Urinary bladder (tissue), 4 donors: Measurements from ENCODE around the gene PTGDR2. TPM values are rescaled to one million over a fixed set of nuclear protein-coding genes. Genes with fewer than 3 reads are reported as not detected.

Source experiments
- DNase-seq: peaks from one replicate; pipeline ENCODE4 v3.0.0-alpha.2; 2015; ENCODE audit errors: extremely low spot score
- H3K27ac ChIP-seq: one replicate; pipeline ENCODE4 v1.5.1; 2013; ENCODE audit warnings: low read depth, mild to moderate bottlenecking, moderate library complexity
- H3K36me3 ChIP-seq: one replicate; pipeline ENCODE4 v1.6.1; 2013; ENCODE audit warnings: mild to moderate bottlenecking, moderate library complexity; ENCODE audit not compliant: insufficient read depth
- H3K4me1 ChIP-seq: one replicate; pipeline ENCODE4 v1.6.1; 2013; ENCODE audit warnings: mild to moderate bottlenecking, moderate library complexity; ENCODE audit not compliant: insufficient read depth
- H3K4me3 ChIP-seq: one replicate; pipeline ENCODE4 v1.5.1; 2013; ENCODE audit warnings: low read depth, low read length
- WGBS: extraction: QIAGEN DNeasy Blood & Tissue Kit; methylation state at CpG from one replicate; pipeline ENCODE4 v1.1.7; 2013; 5-methylcytosine and 5-hydroxymethylcytosine counted together
- polyA plus RNA-seq: library from polyadenylated mRNA; stranded (reverse); fragments of 200-250 nt; gene quantifications from one replicate; pipeline ENCODE4 v1.2.3, GENCODE V29; 2013
- total RNA-seq: library from RNA; depleted of rRNA; stranded (reverse); fragments of >200 nt; gene quantifications from one replicate; pipeline ENCODE4 v1.2.3, GENCODE V29; 2014
- donor health status: healthy with polysubstance abuse.
- donor health status: healthy.

PTGDR2 gene
- total and polyA plus RNA-seq, 2 donors = 0.37 to 0.98 TPM

GRCh38 chr11:60810151-60810550 is 45.6 kb downstream of the PTGDR2 start:
- Histone ChIP-seq H3K27ac (no peak overlapping the region), H3K4me3 (no peak overlapping the region), H3K4me1 (no peaks in the 10 kb centered on the region), H3K36me3 (no peaks in the 10 kb centered on the region)
- 91% methylated on average over 4 of the region's 4 CpGs for WGBS
- no peak for DNase-seq

GRCh38 chr11:60809691-60810090 is 46.1 kb downstream of the PTGDR2 start:
- 86% methylated on average over 11 of the region's 11 CpGs for WGBS
- Histone ChIP-seq H3K4me3 (no peak overlapping the region), H3K4me1 (no peaks in the 10 kb centered on the region), H3K27ac (no peak overlapping the region), H3K36me3 (no peaks in the 10 kb centered on the region)
- DNase-seq = no peak

- Histone ChIP-seq H3K4me1 (no peaks in the 10 kb centered on the region), H3K27ac (no peak overlapping the region)
- WGBS = 61% methylated on average over 3 of the region's 3 CpGs
These were observed 46.5 kb downstream of the PTGDR2 start for GRCh38 chr11:60809249-60809648.

GRCh38 chr11:60803273-60803936 is 52.3 kb downstream of the PTGDR2 start:
- Histone ChIP-seq H3K4me3 (no peak overlapping the region), H3K27ac (no peak overlapping the region), H3K36me3 (no peaks in the 10 kb centered on the region), H3K4me1 (no peaks in the 10 kb centered on the region)
- WGBS = 75% methylated on average over 7 of the region's 7 CpGs
- DNase-seq = no peak

More at GRCh38 chr11:60809249-60809648, 46.5 kb downstream of the PTGDR2 start:
- Histone ChIP-seq H3K4me3 (no peak overlapping the region), H3K36me3 (no peaks in the 10 kb centered on the region)
- DNase-seq = no peak

GRCh38 chr11:60801194-60801593 is 54.6 kb downstream of the PTGDR2 start:
- H3K27ac ChIP-seq = no peak overlapping the region
- DNase-seq = no peak
- 93% methylated on average over 10 of the region's 10 CpGs for WGBS
- H3K4me1 ChIP-seq = no peaks in the 10 kb centered on the region
- H3K36me3 ChIP-seq = no peaks in the 10 kb centered on the region
- H3K4me3 ChIP-seq = no peak overlapping the region

Other genes with a start within 250 kb of the PTGDR2 start
- 0.53 TPM for gene MS4A8, start 156.3 kb downstream of the PTGDR2 start, total RNA-seq
- gene MS4A8, start 156.3 kb downstream of the PTGDR2 start, polyA plus RNA-seq = not detected
- not detected for gene MS4A18, start 131.2 kb downstream of the PTGDR2 start, total RNA-seq
- gene MS4A18, start 131.2 kb downstream of the PTGDR2 start, polyA plus RNA-seq = not detected
- not detected for gene MS4A15, start 99.1 kb downstream of the PTGDR2 start, total RNA-seq
- not detected for gene MS4A15, start 99.1 kb downstream of the PTGDR2 start, polyA plus RNA-seq
- gene MS4A10, start 70.6 kb downstream of the PTGDR2 start, total RNA-seq = not detected
- not detected for gene MS4A10, start 70.6 kb downstream of the PTGDR2 start, polyA plus RNA-seq
- gene CCDC86, start 13.8 kb downstream of the PTGDR2 start, total RNA-seq = 4.5 TPM
- gene CCDC86, start 13.8 kb downstream of the PTGDR2 start, polyA plus RNA-seq = 23.4 TPM
- gene ZP1, start 11.6 kb upstream of the PTGDR2 start, total RNA-seq = not detected
- 0.35 TPM for gene ZP1, start 11.6 kb upstream of the PTGDR2 start, polyA plus RNA-seq
- gene PRPF19, start 50.6 kb upstream of the PTGDR2 start, total RNA-seq = 31.2 TPM
- 83.0 TPM for gene PRPF19, start 50.6 kb upstream of the PTGDR2 start, polyA plus RNA-seq
- gene TMEM109, start 58.2 kb upstream of the PTGDR2 start, total RNA-seq = 32.9 TPM
- gene TMEM109, start 58.2 kb upstream of the PTGDR2 start, polyA plus RNA-seq = 183 TPM
- 14.0 TPM for gene TMEM132A, start 68.5 kb upstream of the PTGDR2 start, total RNA-seq
- 7.5 TPM for gene TMEM132A, start 68.5 kb upstream of the PTGDR2 start, polyA plus RNA-seq
- 12.7 TPM for gene SLC15A3, start 96.2 kb upstream of the PTGDR2 start, total RNA-seq
- gene SLC15A3, start 96.2 kb upstream of the PTGDR2 start, polyA plus RNA-seq = 34.7 TPM
- gene CD6, start 115.7 kb upstream of the PTGDR2 start, total RNA-seq = 0.95 TPM
- gene CD6, start 115.7 kb upstream of the PTGDR2 start, polyA plus RNA-seq = 0.61 TPM
- gene CD5, start 246.5 kb upstream of the PTGDR2 start, total RNA-seq = not detected
- gene CD5, start 246.5 kb upstream of the PTGDR2 start, polyA plus RNA-seq = 0.62 TPM